HepG2 (cell line): ENCODE measurements around the gene CNOT1. TPM values are rescaled to one million over a fixed set of nuclear protein-coding genes. Genes with fewer than 3 reads are reported as not detected.
A peak's percentile ranks its signal among the peaks of the same experiment; 100 is the strongest.

ENCODE experiments used
- ADNP ChIP-seq: sonication (generic); formaldehyde crosslinking; IDR thresholded peaks from 2 replicates; pipeline ENCODE4 v1.4.0; 2020; ENCODE audit warnings: missing genetic modification reagents
- AGO2 ChIP-seq: fragments of 200-400 bp; formaldehyde crosslinking; optimal IDR thresholded peaks from 2 replicates; pipeline ENCODE3; 2017; ENCODE audit warnings: mild to moderate bottlenecking, low read depth, low read length, moderate library complexity
- BCL6 ChIP-seq: IDR thresholded peaks from 2 replicates; pipeline ENCODE4 v1.6.1; 2016; ENCODE audit warnings: missing genetic modification reagents, missing compliant biosample characterization
- CEBPZ ChIP-seq: IDR thresholded peaks from 2 replicates; pipeline ENCODE4 v1.6.1; 2012; ENCODE audit warnings: low read length, improper control_type of control experiment
- CHD4 ChIP-seq: fragments of 200-600 bp; sonication (generic); IDR thresholded peaks from 2 replicates; pipeline ENCODE4 v1.7.0; 2017; ENCODE audit warnings: mild to moderate bottlenecking, low read length, borderline replicate concordance
- ETV6 ChIP-seq: sonication (generic); formaldehyde crosslinking; conservative IDR thresholded peaks from 2 replicates; pipeline ENCODE4 v1.4.0; 2020; ENCODE audit warnings: missing genetic modification reagents
- FOSL2 ChIP-seq: sonication (generic); formaldehyde crosslinking; IDR thresholded peaks from 2 replicates; pipeline ENCODE4 v1.4.0; 2020; ENCODE audit warnings: missing genetic modification reagents
- FOXJ3 ChIP-seq: sonication (generic); formaldehyde crosslinking; IDR thresholded peaks from 2 replicates; pipeline ENCODE4 v1.4.0; 2020; ENCODE audit warnings: missing genetic modification reagents, mild to moderate bottlenecking, borderline replicate concordance
- FOXP4 ChIP-seq: sonication (generic); formaldehyde crosslinking; IDR thresholded peaks from 2 replicates; pipeline ENCODE4 v1.4.0; 2020; ENCODE audit warnings: missing genetic modification reagents
- HMG20A ChIP-seq: IDR thresholded peaks from 2 replicates; pipeline ENCODE4 v1.6.1; 2016; ENCODE audit warnings: borderline replicate concordance
- HMGA1 ChIP-seq: sonication (generic); formaldehyde crosslinking; conservative IDR thresholded peaks from 2 replicates; pipeline ENCODE4 v1.4.0; 2020; ENCODE audit warnings: missing genetic modification reagents
- JUN ChIP-seq: sonication (generic); formaldehyde crosslinking; IDR thresholded peaks from 2 replicates; pipeline ENCODE4 v1.4.0; 2020; ENCODE audit warnings: mild to moderate bottlenecking, missing genetic modification reagents
- KAT7 ChIP-seq: IDR thresholded peaks from 2 replicates; pipeline ENCODE4 v1.6.1; 2018; ENCODE audit warnings: borderline replicate concordance, missing compliant biosample characterization
- RXRA ChIP-seq: sonication (generic); formaldehyde crosslinking; IDR thresholded peaks from 2 replicates; pipeline ENCODE4 v1.5.1; 2020; ENCODE audit warnings: missing genetic modification reagents
- SAFB2 ChIP-seq: sonication (generic); formaldehyde crosslinking; IDR thresholded peaks from 2 replicates; pipeline ENCODE4 v1.5.1; 2020; ENCODE audit warnings: missing genetic modification reagents, low read depth, mild to moderate bottlenecking, borderline replicate concordance
- SOX5 ChIP-seq: IDR thresholded peaks from 2 replicates; pipeline ENCODE4 v1.6.1; 2016; ENCODE audit warnings: borderline replicate concordance
- ZNF572 ChIP-seq: sonication (generic); formaldehyde crosslinking; IDR thresholded peaks from 2 replicates; pipeline ENCODE4 v1.5.1; 2020; ENCODE audit warnings: mild to moderate bottlenecking, missing genetic modification reagents
- ZNF674 ChIP-seq: sonication (generic); formaldehyde crosslinking; IDR thresholded peaks from 2 replicates; pipeline ENCODE4 v1.5.0; 2020; ENCODE audit warnings: low read depth, mild to moderate bottlenecking, missing genetic modification reagents
- polyA plus RNA-seq, 8 experiments: library from polyadenylated mRNA; depleted of rRNA in 3 of 8; stranded (reverse) in 7 of 8; unstranded in 1 of 8; fragments of >200 nt; fragmentation: Illumina TruSeq in 4 of 8; extraction: Trizol in 4 of 8; gene quantifications; 2 replicates each; pipeline versions ENCODE4 v1.2.1 to v1.2.3, GENCODE V29; 2011 to 2016; ENCODE audit warnings: low read depth in 4 of 8, missing spikeins in 1 of 8, mixed read lengths in 1 of 8; ENCODE audit not compliant: insufficient read depth in 1 of 8
- total RNA-seq, 5 experiments: library from RNA; depleted of rRNA; stranded (reverse); fragments of >200 nt; fragmentation: Illumina TruSeq; extraction: Trizol; gene quantifications; 2 replicates each; pipeline ENCODE4 v1.2.3, GENCODE V29; 2016; ENCODE audit warnings: low read depth in 1 of 5
- TF ChIP-seq, protein P1 (sequence below): sonication (generic); formaldehyde crosslinking; IDR thresholded peaks from 2 replicates; pipeline ENCODE4 v1.8.0; 2022; ENCODE audit warnings: mild to moderate bottlenecking, missing genetic modification reagents; ENCODE audit not compliant: insufficient replicate concordance
- TF ChIP-seq, protein P2 (sequence below): sonication (generic); formaldehyde crosslinking; IDR thresholded peaks from 2 replicates; pipeline ENCODE4 v1.8.0; 2023; ENCODE audit warnings: mild to moderate bottlenecking, missing genetic modification reagents
- TF ChIP-seq, protein P3 (sequence below): sonication (generic); formaldehyde crosslinking; conservative IDR thresholded peaks from 2 replicates; pipeline ENCODE4 v1.4.0; 2020; ENCODE audit warnings: missing genetic modification reagents

Gene CNOT1
- total and polyA plus RNA-seq, 2 of the 13 experiments (the other 11 are each of a cell fraction or from before 2014, with no cell fraction given): 188 to 232 TPM

DNA sequence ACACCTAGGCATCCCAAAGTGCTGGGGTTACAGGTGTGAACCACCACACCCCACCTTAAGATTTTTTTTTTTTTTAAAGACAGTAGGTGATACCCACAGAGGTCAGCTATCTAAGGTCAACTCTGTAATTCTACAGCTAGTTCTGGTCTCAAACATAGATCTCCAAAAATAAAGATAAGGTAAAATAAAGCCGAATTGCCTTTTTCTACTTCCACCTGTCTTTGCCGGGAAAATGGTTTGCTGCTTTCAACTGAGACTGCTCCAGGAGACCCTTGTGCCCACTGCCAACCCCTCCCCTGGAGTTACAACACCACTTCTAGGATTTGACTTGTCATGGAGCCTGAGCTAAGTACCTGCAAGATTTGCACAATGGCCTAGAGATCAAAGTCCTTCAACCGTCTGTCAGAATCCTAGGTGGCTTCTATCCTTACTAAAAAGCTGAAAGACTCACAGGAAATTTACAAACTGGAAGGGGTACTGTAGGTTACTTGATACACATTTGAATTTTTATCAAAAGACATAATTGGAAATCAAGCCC is 4.7 kb upstream of the CNOT1 start (continued):
- TF ChIP-seq, protein P1, sequence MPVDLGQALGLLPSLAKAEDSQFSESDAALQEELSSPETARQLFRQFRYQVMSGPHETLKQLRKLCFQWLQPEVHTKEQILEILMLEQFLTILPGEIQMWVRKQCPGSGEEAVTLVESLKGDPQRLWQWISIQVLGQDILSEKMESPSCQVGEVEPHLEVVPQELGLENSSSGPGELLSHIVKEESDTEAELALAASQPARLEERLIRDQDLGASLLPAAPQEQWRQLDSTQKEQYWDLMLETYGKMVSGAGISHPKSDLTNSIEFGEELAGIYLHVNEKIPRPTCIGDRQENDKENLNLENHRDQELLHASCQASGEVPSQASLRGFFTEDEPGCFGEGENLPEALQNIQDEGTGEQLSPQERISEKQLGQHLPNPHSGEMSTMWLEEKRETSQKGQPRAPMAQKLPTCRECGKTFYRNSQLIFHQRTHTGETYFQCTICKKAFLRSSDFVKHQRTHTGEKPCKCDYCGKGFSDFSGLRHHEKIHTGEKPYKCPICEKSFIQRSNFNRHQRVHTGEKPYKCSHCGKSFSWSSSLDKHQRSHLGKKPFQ (CRISPR knock-in tag): no peak
- no peak for TF ChIP-seq ZNF572 (CRISPR knock-in tag)
- no peak for TF ChIP-seq ETV6
- peak; percentile 73 for TF ChIP-seq FOSL2
- TF ChIP-seq, protein P2, sequence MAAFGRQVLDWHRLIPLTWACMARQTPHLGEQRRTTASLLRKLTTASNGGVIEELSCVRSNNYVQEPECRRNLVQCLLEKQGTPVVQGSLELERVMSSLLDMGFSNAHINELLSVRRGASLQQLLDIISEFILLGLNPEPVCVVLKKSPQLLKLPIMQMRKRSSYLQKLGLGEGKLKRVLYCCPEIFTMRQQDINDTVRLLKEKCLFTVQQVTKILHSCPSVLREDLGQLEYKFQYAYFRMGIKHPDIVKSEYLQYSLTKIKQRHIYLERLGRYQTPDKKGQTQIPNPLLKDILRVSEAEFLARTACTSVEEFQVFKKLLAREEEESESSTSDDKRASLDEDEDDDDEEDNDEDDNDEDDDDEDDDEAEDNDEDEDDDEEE (CRISPR knock-in tag): no peak
- TF ChIP-seq ZNF674: no peak
- TF ChIP-seq SOX5 (CRISPR knock-in tag): no peak; the same call in 1 of the 2 replicates
- TF ChIP-seq ADNP (CRISPR knock-in tag): no peak
- peak; percentile 89 for TF ChIP-seq BCL6 (CRISPR knock-in tag)
- TF ChIP-seq, protein P3, sequence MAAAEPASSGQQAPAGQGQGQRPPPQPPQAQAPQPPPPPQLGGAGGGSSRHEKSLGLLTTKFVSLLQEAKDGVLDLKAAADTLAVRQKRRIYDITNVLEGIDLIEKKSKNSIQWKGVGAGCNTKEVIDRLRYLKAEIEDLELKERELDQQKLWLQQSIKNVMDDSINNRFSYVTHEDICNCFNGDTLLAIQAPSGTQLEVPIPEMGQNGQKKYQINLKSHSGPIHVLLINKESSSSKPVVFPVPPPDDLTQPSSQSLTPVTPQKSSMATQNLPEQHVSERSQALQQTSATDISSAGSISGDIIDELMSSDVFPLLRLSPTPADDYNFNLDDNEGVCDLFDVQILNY (CRISPR knock-in tag): no peak
- no peak for TF ChIP-seq CEBPZ
- no peak; the same call in 1 of the 2 replicates for TF ChIP-seq RXRA
- TF ChIP-seq HMGA1: no peak
- TF ChIP-seq CHD4: no peak
- TF ChIP-seq FOXJ3 (CRISPR knock-in tag): peak; percentile 79; the same call in 1 of the 2 replicates
- TF ChIP-seq FOXP4 (CRISPR knock-in tag): peak; percentile 57; the same call in 1 of the 2 replicates
- TF ChIP-seq KAT7 (CRISPR knock-in tag): no peak
- no peak for TF ChIP-seq SAFB2
- TF ChIP-seq AGO2: no peak
- peak; percentile 72; the same call in 1 of the 2 replicates for TF ChIP-seq HMG20A
- no peak for TF ChIP-seq JUN
